ENCODE data around the gene TEX36.
"Not testable (repeated sequence)": the region's sequence is repeated elsewhere in the genome, so short reads cannot be mapped to it uniquely, and the experiment has no call there.

The TEX36 gene

GRCh38 chr10:125708971-125709503 is 26.1 kb upstream of the TEX36 start:
- no peak overlapping the region for H3K9ac ChIP-seq (ENCODE audit: low read depth, low read length)
- no peaks in the 10 kb centered on the region for H3K27me3 ChIP-seq (ENCODE audit: control insufficient read depth, insufficient read depth, low read length)
- H3K9me3 ChIP-seq (replicated peaks; ENCODE audit: low read length) = no peaks in the 10 kb centered on the region
- H3K36me3 ChIP-seq (ENCODE audit: insufficient read depth, low read length) = no peaks in the 10 kb centered on the region
- H3K4me3 ChIP-seq (ENCODE audit: low read length) = no peak overlapping the region
- peaks cover 3% of the 10 kb centered on the region for H3K4me1 ChIP-seq (ENCODE audit: control insufficient read depth, insufficient read depth, low read length)
- H3K4me2 ChIP-seq (ENCODE audit: low read length) = no peak overlapping the region

GRCh38 chr10:125707541-125708468 is 24.8 kb upstream of the TEX36 start:
- peaks cover 3% of the 10 kb centered on the region for H3K4me1 ChIP-seq (ENCODE audit: control insufficient read depth, insufficient read depth, low read length)

GRCh38 chr10:125700355-125700911 is 17.5 kb upstream of the TEX36 start:
- Histone ChIP-seq H3K4me1 (ENCODE audit: control insufficient read depth, insufficient read depth, low read length) (no peaks in the 10 kb centered on the region), H3K4me2 (ENCODE audit: low read length) (no peak overlapping the region), H3K36me3 (ENCODE audit: insufficient read depth, low read length) (no peaks in the 10 kb centered on the region), H3K4me3 (ENCODE audit: low read length) (no peak overlapping the region), H3K27me3 (ENCODE audit: control insufficient read depth, insufficient read depth, low read length) (peaks cover 4% of the 10 kb centered on the region), H3K9ac (ENCODE audit: low read depth, low read length) (no peak overlapping the region), H3K9me3 (replicated peaks; ENCODE audit: low read length) (no peaks in the 10 kb centered on the region)

More at GRCh38 chr10:125707541-125708468, 24.8 kb upstream of the TEX36 start:
- Histone ChIP-seq H3K9me3 (replicated peaks; ENCODE audit: low read length) (no peaks in the 10 kb centered on the region), H3K9ac (ENCODE audit: low read depth, low read length) (no peak overlapping the region), H3K27me3 (ENCODE audit: control insufficient read depth, insufficient read depth, low read length) (no peaks in the 10 kb centered on the region), H3K4me3 (ENCODE audit: low read length) (no peak overlapping the region), H3K4me2 (ENCODE audit: low read length) (no peak overlapping the region), H3K36me3 (ENCODE audit: insufficient read depth, low read length) (no peaks in the 10 kb centered on the region)

GRCh38 chr10:125699562-125700143 is 16.7 kb upstream of the TEX36 start:
- Histone ChIP-seq H3K9ac (ENCODE audit: low read depth, low read length) (no peak overlapping the region), H3K9me3 (replicated peaks; ENCODE audit: low read length) (no peaks in the 10 kb centered on the region), H3K4me3 (ENCODE audit: low read length) (no peak overlapping the region), H3K4me2 (ENCODE audit: low read length) (no peak overlapping the region), H3K36me3 (ENCODE audit: insufficient read depth, low read length) (no peaks in the 10 kb centered on the region), H3K4me1 (ENCODE audit: control insufficient read depth, insufficient read depth, low read length) (no peaks in the 10 kb centered on the region), H3K27me3 (ENCODE audit: control insufficient read depth, insufficient read depth, low read length) (peaks cover 4% of the 10 kb centered on the region)

- Histone ChIP-seq H3K4me3 (ENCODE audit: low read length) (no peak overlapping the region), H3K9me3 (replicated peaks; ENCODE audit: low read length) (no peaks in the 10 kb centered on the region), H3K4me2 (ENCODE audit: low read length) (no peak overlapping the region), H3K27me3 (ENCODE audit: control insufficient read depth, insufficient read depth, low read length) (peaks cover 4% of the 10 kb centered on the region), H3K4me1 (ENCODE audit: control insufficient read depth, insufficient read depth, low read length) (no peaks in the 10 kb centered on the region), H3K9ac (ENCODE audit: low read depth, low read length) (no peak overlapping the region), H3K36me3 (ENCODE audit: insufficient read depth, low read length) (no peaks in the 10 kb centered on the region)
Measured at GRCh38 chr10:125698481-125698998, 15.6 kb upstream of the TEX36 start.

- H3K9me3 ChIP-seq (replicated peaks; ENCODE audit: low read length); H3K4me3 ChIP-seq (ENCODE audit: low read length); H3K4me2 ChIP-seq (ENCODE audit: low read length); H3K36me3 ChIP-seq (ENCODE audit: insufficient read depth, low read length); H3K27me3 ChIP-seq (ENCODE audit: control insufficient read depth, insufficient read depth, low read length); H3K4me1 ChIP-seq (ENCODE audit: control insufficient read depth, insufficient read depth, low read length); H3K9ac ChIP-seq (ENCODE audit: low read depth, low read length): not testable (repeated sequence)
Measured at GRCh38 chr10:125696884-125697283, 13.9 kb upstream of the TEX36 start.

GRCh38 chr10:125694883-125695282 is 11.9 kb upstream of the TEX36 start:
- no peak overlapping the region for H3K4me3 ChIP-seq (ENCODE audit: low read length)
- no peaks in the 10 kb centered on the region for H3K9me3 ChIP-seq (replicated peaks; ENCODE audit: low read length)
- H3K27me3 ChIP-seq (ENCODE audit: control insufficient read depth, insufficient read depth, low read length) = peaks cover 7% of the 10 kb centered on the region
- no peak overlapping the region for H3K9ac ChIP-seq (ENCODE audit: low read depth, low read length)
- peaks cover 5% of the 10 kb centered on the region for H3K4me1 ChIP-seq (ENCODE audit: control insufficient read depth, insufficient read depth, low read length)
- no peak overlapping the region for H3K4me2 ChIP-seq (ENCODE audit: low read length)
- no peaks in the 10 kb centered on the region for H3K36me3 ChIP-seq (ENCODE audit: insufficient read depth, low read length)

- H3K4me1 ChIP-seq (ENCODE audit: control insufficient read depth, insufficient read depth, low read length) = peaks cover 5% of the 10 kb centered on the region
- no peaks in the 10 kb centered on the region for H3K36me3 ChIP-seq (ENCODE audit: insufficient read depth, low read length)
- no peaks in the 10 kb centered on the region for H3K9me3 ChIP-seq (replicated peaks; ENCODE audit: low read length)
- no peak overlapping the region for H3K4me3 ChIP-seq (ENCODE audit: low read length)
- H3K27me3 ChIP-seq (ENCODE audit: control insufficient read depth, insufficient read depth, low read length) = peaks cover 6% of the 10 kb centered on the region
- H3K9ac ChIP-seq (ENCODE audit: low read depth, low read length) = no peak overlapping the region
- no peak overlapping the region for H3K4me2 ChIP-seq (ENCODE audit: low read length)
Measured at GRCh38 chr10:125693524-125693847, 10.5 kb upstream of the TEX36 start.

- Histone ChIP-seq H3K9me3 (replicated peaks; ENCODE audit: low read length) (no peaks in the 10 kb centered on the region), H3K9ac (ENCODE audit: low read depth, low read length) (no peak overlapping the region)
Measured at GRCh38 chr10:125692601-125693523, 9.9 kb upstream of the TEX36 start.

GRCh38 chr10:125692196-125692595 is 9.2 kb upstream of the TEX36 start:
- Histone ChIP-seq H3K4me1 (ENCODE audit: control insufficient read depth, insufficient read depth, low read length) (peaks cover 5% of the 10 kb centered on the region), H3K4me3 (ENCODE audit: low read length) (no peak overlapping the region), H3K4me2 (ENCODE audit: low read length) (no peak overlapping the region), H3K36me3 (ENCODE audit: insufficient read depth, low read length) (no peaks in the 10 kb centered on the region), H3K9me3 (replicated peaks; ENCODE audit: low read length) (no peaks in the 10 kb centered on the region), H3K9ac (ENCODE audit: low read depth, low read length) (no peak overlapping the region), H3K27me3 (ENCODE audit: control insufficient read depth, insufficient read depth, low read length) (peaks cover 3% of the 10 kb centered on the region)

More at GRCh38 chr10:125692601-125693523, 9.9 kb upstream of the TEX36 start:
- Histone ChIP-seq H3K4me1 (ENCODE audit: control insufficient read depth, insufficient read depth, low read length) (peaks cover 5% of the 10 kb centered on the region), H3K4me3 (ENCODE audit: low read length) (no peak overlapping the region), H3K36me3 (ENCODE audit: insufficient read depth, low read length) (no peaks in the 10 kb centered on the region), H3K4me2 (ENCODE audit: low read length) (no peak overlapping the region), H3K27me3 (ENCODE audit: control insufficient read depth, insufficient read depth, low read length) (peaks cover 3% of the 10 kb centered on the region)
